ENCODE data around the gene PTP4A1.

Gene PTP4A1

DNA sequence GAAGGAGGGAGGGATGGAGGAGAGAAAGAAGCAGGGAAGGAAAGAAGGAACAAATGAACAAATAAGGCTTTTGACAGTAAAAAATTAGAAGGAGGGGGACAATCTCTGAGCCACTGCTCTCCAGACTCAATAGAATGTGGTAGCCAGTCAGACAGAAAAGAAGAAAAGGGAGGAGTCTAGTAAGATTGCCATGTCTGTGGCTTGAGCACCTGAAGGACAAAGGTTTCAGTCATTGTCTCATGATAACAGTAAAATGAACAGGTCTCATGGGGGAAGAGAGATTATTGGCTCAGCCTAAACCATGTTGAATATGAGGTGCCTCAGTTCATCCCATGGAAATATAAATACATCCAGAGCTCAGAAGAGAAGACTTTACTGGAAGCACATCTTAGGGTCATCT is 14.0 kb upstream of the PTP4A1 start:
- DNase-seq: no peak

DNA sequence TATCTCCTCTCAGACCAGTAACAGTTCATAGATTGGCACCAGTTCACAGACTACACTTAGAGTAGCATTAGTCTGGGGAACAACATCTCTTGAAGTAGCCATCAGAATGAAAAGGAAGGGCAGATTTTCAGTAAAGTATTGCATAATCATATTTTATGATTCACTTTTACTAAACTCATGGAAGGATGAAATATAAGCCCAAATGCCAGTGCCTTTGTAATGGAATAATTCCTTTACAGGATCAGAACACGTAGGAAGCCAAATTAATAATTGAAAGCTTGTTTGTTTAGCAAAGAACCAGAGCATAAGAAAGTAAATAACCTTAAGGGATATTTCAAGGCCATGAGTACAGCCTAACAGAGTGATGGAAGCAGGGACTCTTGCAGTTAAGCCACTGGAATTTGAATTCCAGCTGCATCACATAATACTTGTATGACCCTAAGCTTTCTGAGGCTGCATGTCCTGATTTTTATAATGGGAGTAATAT is 11.4 kb upstream of the PTP4A1 start:
- no peak for DNase-seq

DNA sequence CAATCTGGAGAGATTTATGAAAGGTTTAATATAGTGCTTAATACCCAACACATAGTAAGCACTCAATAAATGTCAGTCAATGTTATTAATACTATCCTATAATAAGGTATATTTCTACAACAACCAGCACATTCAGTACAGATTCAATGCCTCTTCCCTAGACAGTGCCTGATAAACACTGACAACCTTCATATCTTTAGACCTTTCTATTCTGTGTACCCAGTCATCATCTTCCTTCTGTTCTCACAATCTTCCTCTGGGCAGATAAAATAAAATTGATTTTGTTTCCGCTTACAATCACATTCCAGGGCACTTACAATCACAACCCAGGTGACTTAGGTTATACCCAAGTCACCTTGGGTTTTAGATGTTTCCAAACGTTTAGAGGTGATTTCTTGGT is 11.0 kb upstream of the PTP4A1 start:
- no peak for DNase-seq

DNA sequence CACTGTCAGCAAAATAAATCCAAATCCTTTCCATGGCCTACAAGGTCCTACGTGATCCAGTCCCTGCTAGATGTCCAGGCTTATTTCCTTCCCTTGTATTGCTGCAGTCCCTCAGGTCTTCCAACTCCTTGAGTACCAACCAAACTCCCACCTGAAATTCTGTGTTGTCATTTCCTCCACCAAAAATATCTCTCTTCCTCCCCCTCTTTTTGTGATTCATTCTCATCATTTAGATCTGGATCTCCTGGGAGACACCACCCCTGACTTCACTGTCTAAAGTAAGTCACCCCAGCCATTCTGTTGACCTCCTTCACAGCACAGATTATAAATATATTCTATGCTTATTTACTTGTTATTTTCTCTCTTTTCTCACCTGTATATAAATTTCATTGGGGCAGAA is 9.0 kb upstream of the PTP4A1 start:
- DNase-seq: no peak

DNA sequence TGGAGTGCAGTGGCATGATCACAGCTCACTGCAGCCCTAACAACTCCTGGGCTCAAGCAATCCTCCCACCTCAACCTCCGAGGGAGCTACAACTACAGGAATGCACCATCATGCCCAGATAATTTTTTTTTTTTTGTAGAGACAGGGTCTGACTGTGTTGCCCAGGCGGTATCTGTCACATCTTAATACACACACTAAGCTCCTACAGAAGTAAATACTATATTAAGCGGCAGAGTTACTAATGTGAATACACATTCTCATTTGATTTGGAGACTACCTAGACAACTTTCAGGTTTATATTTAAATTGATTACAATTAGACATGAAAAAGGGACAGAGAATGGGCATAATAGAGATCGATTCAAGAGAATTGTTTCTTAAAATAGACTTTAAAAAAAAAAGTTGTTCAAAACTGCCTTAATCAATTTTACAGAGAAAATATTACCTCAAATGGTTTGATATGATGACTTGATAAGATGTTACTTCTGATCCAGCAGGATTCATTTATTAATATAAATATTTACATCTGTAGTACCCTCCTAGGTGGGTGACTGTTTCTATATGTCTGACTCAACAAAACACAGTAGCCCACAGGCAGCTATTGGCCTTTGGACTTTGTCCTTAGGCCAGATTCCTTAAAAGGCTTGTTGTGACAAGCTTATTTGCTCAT is 7.1 kb upstream of the PTP4A1 start:
- DNase-seq: no peak

DNA sequence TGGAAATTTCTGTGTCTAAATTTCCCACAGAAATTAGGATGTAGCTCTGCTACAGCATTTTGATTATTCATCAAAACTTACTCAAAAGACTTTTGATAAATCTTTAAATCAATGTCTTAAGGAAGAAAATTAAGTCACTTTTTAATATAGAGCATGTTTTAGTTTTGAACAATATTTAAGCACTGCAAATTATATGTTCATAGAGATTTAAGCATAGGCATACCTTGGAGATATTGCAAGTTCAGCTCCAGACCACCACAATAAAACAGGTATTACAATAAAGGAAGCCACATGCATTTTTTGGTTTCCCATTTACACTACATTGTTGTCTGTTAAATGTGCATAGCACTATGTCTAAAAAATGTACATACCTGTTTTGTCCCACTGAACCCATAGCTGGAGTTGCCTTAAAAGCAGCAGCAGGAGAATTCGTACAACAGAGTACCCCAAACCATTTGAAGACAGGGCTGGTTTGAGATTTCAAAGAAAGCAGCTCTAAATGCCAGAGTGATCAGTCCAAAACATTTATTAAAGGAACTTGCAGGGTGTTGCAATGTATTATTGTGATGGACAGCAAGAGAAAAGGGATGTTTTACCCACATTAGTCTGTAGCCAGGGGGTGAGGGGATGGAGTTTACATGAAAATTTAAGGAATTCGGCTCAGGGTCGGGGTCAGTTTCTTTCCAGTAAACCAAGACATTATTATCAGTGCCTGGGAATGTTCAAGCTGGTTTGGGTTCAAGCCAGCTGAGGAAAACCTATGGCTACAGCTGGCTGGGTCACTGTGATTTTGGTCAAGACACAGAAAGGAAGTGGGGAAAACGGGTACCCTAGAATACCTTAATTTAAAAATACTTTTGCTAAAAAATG is 6.3 kb upstream of the PTP4A1 start:
- no peak for DNase-seq

DNA sequence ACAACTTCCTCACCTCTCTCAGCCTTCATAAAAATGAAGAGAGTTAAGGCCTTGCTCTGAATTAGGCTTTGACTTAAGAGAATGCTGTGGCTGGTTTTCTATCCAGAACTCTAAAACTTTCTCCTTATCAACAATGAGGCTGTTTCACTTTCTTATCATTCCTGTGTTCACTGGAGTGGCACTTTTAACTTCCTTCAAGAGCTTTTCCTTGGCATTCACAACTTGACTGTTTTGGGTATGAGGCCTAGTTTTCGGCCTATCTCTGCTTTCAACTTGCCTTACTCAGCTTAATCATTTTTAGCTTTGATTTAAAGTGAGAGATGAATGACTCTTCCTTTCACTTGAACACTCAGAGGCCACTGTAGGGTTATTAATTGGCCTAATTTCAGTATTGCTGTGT is 4.3 kb upstream of the PTP4A1 start:
- DNase-seq: no peak

DNA sequence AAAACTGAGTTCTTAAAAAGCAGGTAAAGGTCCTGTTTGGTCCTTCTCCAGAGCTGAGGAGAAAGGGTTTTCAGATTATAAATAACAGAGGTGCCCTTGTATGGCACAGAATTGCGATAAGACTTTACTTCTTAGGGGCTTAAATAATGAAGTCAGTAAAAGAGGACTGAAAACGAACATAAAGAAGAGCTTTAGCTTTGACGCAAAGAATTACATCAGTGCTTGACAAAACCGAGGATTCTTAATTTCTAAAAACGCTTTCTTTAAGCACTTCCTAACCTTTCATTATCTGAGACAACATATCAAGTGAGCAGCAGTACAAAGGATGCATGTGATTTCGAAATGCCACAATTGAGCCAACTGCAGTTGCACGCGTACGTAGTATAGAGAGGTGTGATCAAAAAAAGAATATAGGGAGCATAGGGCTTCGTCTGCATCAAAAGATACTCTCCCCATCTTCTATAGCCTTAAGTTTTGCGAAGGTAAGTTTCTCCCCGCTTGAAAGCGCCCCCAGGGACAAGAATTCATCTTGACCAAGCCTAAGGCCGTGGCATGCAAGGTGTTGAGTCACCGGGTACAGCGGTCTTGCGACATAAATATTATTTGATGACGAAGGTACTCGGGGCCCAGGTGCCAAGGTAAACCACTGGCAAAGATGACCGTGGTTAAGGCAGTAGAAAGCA is 778 bp upstream of the PTP4A1 start:
- DNase-seq: peak in 2 of 4 experiments; percentile 9 to 47

DNA sequence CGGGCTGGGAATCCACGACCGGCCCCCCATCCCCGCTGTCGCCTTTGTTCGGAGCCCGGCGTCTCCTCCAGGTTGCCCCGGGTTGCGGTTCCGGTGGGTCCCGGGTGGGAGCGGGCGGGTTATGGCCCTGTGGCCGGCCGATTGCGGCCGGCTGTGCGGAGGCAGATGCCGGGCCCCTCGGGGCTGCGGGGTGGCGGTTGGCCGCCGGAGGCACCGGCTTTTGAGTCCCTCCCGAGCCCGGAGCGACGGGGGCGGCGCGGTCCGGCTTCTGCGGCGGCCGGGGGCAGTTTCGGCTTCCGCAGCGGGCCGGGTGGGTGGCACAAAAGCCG is 431 bp downstream of the PTP4A1 start:
- no peak for DNase-seq

DNA sequence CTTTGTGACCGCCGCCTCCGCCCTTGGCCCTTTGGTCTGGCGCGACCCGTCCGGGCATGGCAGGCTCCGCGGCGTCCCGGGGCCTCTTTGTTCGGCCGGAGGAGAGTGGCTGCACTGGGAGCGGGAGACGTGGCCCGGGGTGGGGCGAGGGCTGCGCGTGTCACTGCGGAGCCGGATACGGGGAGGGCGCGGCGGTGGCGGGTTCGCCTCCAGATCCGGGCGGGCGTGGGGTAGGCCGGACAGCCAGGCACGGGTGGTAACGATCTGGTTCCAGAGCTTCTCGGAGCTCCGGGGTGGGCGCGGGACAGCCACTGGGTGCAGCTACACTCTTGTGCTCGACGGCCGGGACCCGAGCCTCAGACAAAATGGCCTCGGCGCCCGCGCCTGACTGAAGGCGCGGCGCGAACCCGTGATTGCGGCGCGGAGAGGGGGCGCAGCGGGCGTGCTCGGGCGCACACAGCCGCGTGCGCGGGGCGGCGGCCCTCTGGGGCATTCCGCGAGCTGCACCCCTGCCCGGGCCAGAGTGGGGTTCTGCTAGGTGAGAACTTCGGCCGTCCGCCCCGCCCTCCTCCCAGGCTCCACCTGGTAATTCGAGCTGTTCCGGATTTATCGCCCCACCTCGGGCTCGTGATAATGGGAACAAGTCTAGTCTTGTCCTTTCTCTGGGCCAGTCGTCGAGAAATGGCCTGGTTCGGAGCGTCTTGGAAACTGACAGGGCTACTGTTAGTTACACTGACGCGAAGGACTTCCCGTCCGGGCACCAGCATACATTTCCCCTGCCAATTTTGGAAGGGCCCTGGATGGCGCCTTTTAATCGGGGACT is 1.0 kb downstream of the PTP4A1 start:
- DNase-seq: peak; percentile 75 to 89 (median 84)

DNA sequence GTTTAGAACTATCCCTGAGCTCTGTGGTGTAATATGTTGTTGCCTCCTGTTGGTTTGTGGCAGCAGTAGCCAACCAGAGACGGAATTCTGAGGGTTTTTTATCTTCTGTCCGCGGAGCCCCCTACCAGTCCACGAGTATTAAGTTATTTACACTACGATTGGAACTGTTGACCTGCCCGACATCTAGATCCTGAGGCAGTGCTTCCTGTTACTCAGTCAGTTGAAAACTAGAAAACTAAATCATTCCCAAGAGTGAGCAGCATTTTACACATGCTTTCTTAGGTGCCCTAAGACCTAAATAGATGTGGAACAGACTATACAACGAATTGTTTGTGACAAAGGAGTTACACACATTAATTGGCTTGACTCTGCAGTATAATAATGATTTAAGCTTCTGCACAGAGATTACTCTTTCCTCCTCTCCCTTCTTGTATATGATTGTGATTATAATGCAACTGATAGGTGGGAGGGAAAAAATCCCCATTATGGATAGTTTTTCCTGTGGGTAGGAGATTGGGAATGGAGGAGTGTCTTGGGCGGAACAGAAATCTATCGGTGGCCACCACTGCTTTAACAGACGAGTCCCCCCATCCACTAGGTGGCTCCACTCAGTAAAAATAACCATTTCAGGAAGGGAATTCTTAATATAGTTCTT is 1.7 kb downstream of the PTP4A1 start:
- DNase-seq: peak; percentile 72 to 80 (median 76)

DNA sequence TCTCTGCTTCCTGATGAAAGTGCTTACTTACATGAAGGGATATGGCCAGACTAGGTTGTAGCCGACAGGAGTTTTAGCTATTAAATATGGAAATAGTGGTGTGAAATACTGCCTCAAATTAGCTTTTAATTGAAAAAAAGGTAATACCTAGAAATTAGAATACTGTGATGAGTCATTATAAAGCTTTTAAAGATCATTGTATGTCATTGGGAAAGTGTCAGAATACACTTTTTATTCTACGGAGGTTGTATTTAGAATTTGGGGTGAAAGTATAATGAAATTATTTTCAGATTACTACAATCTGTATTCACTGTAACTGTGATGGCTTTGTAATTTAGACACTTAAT is 2.2 kb downstream of the PTP4A1 start:
- no peak for DNase-seq

DNA sequence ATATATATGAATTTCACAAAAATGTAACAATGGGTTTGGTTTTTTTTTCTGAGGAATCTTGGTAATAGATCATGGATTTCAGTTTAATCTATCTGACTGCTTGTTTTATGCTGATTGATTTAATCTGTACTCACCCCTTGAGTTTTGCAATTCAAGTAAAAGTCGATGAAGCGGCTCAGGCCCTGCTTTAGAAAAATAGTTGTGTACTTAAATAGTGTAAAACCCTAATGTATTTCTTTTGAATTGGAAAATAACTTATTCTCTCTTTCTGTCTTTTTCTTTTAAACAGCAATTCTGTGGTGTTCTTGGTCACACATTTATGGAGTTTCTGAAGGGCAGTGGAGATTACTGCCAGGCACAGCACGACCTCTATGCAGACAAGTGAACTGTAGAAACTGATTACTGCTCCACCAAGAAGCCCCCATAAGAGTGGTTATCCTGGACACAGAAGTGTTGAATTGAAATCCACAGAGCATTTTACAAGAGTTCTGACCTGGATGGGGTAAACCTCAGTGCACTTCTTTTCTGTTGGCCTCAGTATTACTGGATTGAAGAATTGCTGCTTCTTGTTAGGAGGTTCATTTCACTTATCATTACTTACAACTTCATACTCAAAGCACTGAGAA is 4.0 kb downstream of the PTP4A1 start:
- DNase-seq: no peak

DNA sequence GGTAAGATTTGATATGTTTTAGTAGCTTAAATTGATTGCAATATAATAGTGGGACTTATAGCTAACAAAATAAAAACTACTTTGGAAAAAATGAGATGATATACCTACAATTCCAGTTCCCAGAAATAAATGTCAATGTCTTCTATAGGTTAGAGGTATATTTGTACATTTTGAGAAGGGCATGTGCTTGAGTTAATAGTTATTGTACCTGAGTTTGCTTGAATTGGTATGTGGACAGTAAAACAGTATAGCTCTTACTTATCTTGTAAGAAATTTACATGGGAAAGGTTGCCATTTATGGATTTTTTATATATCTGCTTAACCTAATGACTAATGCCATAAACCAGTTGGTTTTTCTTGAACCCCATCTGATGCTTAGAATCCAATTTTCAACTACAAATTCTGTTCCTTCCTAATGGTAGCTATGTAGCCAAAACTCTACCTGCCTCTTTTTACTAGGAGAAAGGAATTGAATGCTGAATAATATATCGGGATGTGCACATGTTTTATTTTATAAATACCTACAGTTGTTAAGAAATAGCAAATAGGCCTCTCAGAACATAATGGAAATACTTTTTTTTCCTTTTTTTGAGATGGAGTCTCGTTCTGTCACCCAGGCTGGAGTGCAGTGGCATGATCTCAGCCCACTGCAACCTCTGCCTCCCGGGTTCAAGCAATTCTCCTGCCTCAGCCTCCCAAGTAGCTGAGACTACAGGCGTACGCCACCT is 4.9 kb downstream of the PTP4A1 start:
- DNase-seq: no peak

DNA sequence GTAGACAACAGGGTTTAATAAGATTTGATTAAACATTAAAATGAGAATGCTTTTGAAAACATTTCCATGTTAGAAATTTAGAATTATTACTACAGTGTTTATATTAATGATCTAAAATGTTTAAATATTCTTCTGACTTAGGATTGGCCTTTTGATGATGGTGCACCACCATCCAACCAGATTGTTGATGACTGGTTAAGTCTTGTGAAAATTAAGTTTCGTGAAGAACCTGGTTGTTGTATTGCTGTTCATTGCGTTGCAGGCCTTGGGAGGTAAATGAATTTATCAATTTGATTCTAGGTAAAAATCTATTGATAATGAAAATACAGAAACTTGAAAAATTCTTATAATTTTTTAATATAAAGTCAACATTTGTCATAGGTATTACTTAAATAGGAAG is 6.5 kb downstream of the PTP4A1 start:
- no peak for DNase-seq

DNA sequence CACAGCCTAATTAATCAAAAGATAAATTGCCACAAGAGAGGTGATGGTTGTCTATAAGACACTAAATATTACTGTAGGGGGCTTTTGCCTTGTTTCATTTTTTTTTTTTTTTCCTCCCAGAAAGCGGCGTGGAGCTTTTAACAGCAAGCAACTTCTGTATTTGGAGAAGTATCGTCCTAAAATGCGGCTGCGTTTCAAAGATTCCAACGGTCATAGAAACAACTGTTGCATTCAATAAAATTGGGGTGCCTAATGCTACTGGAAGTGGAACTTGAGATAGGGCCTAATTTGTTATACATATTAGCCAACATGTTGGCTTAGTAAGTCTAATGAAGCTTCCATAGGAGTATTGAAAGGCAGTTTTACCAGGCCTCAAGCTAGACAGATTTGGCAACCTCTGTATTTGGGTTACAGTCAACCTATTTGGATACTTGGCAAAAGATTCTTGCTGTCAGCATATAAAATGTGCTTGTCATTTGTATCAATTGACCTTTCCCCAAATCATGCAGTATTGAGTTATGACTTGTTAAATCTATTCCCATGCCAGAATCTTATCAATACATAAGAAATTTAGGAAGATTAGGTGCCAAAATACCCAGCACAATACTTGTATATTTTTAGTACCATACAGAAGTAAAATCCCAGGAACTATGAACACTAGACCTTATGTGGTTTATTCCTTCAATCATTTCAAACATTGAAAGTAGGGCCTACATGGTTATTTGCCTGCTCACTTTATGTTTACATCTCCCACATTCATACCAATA is 7.8 kb downstream of the PTP4A1 start:
- no peak for DNase-seq

DNA sequence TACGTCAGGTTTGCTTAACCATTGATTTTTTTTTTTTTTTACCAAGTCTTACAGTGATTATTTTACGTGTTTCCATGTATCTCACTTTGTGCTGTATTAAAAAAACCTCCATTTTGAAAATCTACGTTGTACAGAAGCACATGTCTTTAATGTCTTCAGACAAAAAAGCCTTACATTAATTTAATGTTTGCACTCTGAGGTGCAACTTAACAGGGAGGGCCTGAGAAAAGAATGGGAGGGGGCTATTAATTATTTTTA is 8.4 kb downstream of the PTP4A1 start:
- no peak for DNase-seq

DNA sequence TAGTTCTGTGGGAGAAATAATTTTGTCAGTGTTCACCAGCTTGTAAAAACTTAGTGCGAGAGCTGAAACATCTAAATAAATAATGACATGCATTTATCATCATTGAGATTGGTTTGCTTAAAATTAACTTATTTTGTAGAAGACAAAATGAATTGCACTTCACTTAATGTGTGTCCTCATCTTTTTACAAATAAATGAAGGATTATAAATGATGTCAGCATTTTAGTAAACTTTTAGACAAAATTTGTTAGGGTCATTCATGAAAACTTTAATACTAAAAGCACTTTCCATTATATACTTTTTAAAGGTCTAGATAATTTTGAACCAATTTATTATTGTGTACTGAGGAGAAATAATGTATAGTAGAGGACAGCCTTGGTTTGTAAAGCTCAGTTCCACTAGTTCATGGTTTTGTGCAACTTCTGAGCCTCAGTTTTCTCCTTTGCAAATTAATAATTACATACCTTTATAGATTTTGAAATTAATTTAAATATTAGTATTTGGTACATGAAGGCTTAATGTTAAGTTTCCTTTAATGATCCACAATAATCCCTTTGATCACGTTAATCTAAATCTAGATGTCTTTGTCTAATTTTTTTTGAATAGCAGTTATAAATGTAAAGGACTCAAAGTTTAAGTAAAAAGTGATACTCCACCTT is 9.2 kb downstream of the PTP4A1 start:
- no peak for DNase-seq

DNA sequence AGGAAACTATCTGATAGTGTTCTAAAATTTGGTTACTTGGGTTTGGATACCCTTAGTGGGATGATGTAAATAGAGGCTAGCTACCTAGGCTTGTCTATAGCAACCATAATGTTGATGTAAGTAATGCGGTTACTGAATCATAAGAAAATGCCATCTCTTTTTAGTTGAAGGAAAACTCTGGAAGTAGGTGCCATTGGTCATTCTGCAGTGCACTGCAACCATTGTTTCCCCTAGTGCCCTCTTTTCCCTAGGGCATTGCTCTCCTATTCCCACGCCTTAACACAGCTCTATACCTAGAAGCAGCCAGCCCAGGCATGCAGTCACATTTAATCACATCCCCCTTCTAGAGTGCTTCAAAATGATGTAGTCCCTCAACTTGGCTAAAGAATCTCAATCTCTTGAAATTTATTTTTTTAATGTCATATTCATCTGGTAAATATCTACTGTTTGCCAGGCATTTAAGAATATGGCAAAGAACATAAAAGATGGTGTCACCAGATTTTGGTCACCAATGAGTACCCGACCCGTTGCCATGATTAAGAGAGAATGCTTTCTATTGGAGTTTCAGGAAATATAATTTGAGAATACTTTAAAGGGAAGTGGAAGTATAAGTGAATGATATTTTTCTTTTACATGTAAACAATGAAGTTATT is 10.4 kb downstream of the PTP4A1 start:
- DNase-seq: no peak

DNA sequence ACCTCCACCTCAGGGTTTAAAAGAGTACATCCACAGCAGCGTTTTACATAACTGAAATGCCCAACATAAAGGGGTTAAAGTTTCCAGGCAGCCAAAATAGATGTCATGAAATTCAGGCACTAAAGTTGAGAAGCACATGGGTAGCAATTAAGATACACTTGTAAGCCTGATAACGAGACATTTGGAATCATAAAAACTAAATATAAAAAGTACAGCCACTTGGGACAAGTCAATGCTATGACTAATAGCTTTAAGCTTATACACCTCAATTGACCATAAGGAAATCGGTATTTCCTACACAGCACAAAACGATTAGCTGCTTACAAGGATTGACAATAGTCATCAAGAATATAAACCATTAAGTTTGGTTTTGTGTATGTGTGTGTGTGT is 11.8 kb downstream of the PTP4A1 start:
- no peak for DNase-seq

All from suppressor macrophage (primary cell).